ENCODE data around the gene GIPR.

DNA sequence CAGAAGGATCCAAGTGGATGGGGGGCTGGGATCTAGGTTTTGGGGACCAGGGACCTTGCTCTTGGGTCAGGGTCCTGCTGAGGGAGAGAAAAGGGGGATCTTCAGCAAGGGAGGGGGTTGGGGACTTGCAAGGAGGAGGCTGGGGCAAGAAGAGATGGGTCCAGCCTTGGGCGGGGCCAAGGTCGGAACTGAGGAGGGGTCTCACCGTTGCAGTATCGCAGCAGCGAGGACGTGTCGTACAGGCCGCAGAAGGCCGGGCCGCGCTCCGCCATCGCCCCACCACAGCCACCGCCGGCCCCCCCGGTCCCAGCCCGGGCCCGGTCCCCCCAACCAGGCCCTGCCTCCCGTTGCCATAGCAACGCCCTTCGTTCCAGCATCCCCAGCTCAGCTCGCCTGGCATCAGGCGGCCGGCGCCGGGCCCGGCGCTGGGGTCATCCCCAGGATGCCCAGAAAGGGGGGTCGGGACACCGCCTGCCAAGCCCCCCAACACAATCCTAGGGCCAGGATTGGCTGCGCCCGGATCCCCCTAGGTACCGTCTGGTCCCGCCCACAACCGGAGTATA, 22.9 kb upstream of the GIPR start:
- no peak for TF ChIP-seq GATA2 (IDR thresholded peaks at IDR 0.05; ENCODE audit: low read depth, low read length)
- TF ChIP-seq GATA3 (IDR thresholded peaks at IDR 0.05; ENCODE audit: low read depth, low read length) = no peak
